GM21737 (cell line): ENCODE results near the gene SDSL.

Experiments used
- ATAC-seq: cut with Tn5 transposase; IDR thresholded peaks from one replicate; pipeline ENCODE4 v1.9.1; 2021; ENCODE audit warnings: mild to moderate bottlenecking, moderate library complexity; ENCODE audit not compliant: unreplicated experiment

The SDSL gene

DNA sequence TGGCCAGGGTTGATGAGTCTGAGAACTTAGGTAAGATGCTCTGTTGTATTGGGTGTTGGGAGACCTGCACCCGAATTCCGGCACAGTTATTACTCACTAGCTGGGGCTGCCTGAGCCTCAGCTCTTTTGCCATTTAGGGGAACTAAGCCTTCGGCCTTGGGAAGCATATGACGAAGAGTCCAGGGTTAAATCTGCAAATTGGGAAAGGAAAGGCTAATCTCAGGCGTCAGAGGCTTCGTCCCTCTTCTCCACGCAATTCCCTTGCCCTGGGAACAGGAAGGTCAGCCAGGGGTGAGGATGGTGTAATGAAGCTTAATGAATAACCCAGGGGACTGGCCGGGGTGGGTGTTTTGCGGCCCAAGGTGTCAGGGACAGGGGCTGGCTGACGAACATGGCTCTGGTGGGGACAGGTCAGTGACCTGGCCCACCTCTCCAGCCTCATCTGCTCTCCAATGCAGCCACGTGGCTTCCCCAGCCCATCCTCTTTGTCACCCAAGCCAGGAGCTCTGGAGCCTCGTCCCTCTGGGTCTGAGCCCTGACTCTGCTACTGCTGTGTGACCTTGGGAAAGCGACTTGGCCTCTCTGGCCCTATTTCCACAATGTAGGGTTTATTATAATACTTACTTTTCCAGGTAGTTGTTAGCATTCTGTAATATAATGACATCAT, 3.8 kb upstream of the SDSL start:
- no peak for ATAC-seq

DNA sequence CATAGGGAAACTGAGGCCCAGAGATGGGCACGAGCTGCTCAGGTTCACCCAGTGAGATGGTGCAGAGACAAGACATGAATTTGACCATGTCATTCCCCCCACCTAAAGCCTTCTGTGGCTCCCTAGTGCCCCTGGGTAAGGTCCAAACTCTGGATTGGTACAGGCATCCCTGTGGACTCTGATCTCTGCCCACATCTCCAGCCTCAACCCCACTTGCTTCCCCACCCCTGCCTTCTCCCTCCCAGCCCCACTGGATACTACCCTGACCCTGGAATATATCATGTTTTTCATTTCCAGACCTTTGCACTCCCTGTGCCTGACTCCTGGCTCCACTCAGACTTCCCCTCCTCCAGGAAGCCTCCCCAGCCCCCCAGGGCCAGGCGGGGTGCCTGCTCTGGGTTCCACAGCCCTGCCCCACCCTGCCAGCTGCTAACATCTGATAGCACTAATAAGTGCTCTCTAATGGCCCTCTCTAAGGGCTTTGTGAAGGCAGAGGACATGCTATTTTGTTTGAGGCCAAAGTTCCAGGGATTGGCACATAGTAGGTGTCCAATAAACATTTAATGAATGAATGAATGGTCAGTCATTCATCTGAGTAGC, 1.1 kb upstream of the SDSL start:
- no peak for ATAC-seq

DNA sequence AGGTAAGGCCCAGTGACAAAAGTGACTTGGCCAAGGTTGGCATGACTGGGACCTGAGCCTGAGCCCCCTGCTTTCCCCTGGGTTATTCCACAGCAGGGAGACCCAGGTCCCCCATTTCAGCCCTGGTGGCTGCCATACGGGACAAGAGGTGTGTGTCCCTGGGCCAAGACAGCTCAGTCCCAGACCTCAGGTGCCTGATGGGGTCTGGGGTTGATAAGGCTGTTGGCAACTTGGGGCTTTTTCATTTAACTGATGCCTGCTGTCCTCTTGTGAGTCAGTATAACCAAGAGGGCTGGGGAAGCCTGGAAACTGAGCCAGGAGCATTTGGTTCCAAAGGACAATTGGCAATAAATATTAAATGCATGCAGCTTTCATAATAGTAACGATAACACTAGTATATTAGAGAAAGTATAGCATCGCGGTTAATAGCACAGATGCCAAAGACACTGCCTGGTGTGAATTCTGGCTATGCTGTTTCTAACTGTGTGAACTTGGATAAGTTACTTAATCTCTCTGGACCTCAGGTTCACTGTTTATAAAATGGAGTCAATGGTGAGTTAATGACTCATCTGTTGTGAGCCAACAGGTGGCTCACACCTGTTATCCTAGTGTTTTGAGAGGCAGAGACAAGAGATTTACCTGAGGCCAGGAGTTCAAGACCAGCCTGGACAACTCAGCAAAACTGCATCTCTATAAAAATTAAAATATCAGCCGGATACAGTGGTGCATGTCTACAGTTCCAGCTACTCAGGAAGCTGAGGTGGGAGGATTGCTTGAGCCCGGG, 898 bp downstream of the SDSL start:
- no peak for ATAC-seq

DNA sequence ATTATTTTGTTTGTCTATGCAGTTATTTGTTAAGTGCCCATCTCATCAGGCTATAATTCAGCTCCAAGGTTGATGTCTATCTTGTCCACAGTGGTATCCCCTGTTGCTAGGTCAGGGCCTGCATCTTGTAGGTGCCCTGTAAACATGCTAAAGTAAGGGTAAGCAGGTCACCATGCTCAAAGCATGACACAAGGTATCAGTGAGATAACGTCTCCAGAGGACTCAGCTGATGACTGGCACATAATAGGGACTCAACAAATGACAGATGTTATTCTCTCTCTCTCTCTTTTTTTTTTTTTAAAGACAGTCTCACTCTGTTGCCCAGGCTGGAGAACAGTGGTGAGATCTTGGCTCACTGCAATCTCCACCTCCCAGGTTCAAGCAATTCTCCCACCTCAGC, 2.3 kb downstream of the SDSL start:
- ATAC-seq, result no peak

DNA sequence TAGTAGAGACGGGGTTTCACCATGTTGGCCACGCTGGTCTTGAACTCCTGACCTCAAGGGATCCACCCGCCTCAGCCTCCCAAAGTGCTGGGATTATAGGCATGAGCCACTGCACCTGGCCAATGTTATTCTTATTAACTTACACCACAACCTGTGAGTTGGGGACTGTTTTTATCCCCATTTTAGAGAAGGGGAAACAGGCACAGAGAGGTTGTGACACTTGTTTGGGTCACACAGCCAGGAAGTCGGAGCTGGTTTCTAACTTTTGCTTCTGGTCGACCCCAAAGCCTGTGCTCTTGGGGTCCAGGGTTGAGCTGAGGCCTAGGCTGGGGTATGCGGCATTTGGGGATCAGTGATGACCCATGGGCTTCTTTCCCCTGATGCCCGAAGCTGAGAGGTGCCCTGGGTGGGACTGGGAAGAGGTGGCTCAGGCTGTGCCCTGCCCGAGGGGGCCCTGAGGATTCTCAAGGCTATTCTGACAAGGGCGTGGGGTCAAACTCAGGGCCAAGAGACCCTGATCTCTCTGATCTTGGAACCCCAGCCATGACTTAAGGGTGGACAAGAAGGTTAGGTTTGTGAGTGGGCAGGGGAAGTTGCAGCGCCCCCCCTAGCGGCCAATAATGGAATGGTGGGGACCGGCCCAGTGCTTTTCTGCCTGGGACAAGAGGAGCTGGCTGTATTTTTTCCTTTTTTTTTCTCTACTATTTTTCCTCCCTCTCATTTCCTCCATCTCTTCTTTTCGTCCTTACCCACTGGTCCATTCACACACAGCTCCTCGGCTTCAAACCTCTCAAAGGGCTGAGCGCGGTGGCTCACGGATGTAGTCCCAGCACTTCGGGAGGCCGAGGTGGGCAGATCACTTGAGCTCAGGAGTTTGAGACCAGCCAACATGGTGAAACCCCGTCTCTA, 3.0 kb downstream of the SDSL start:
- ATAC-seq, result no peak

DNA sequence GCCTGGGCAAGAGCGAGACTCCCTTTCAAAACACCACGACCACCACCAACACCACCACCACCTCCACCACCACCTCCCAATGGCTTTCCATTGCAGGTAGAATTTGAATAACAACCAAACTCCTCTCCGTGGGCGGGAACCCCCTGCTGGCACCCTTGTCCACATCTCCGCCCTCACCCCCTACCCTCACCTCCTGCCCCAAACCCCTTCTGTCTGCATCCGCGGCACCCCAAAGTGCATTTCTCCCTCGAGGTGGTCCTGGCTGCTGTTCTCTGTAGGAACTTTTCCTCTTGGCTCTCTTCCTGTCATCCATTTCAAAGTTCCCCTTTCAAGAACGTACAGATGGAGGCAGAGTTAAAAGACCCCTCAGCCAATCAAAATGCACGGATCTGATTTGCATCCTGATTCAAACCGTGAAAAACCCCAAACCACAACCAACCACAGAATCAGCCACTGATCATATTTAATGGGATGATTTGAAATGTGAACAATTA, 3.8 kb downstream of the SDSL start:
- no peak for ATAC-seq

DNA sequence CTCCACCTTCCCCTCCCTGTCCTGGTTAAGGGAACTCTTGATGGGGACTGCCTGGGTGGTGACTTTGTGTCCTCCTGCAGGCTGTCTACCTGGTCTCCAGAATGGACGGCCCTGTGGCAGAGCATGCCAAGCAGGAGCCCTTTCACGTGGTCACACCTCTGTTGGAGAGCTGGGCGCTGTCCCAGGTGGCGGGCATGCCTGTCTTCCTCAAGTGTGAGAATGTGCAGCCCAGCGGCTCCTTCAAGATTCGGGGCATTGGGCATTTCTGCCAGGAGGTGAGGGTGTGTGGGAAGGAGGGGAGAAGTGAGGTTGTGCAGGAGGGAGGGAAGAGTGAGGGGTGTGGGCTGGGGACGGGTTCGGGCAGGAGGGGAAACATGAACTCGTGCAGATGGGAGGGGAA, 5.7 kb downstream of the SDSL start:
- ATAC-seq, result no peak

DNA sequence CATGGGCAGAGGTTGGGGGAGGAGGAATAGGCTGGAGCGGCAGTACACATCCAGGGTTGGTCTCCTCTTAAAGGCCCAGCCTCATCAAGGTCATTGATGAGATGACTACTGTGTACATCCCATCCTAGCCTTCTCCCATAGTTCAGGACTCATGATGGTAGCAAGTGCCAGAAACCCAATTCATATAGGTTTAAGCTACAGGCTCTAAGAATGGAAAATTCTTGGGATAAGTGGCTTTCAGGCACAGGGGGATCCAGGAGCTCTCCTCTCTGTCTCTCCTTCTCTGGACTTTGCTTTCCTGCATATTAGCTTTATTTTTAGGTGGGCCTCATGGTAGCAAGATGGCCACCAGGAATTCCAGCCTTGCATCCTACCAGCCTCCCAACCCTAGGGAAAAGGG, 6.3 kb downstream of the SDSL start:
- no peak for ATAC-seq

DNA sequence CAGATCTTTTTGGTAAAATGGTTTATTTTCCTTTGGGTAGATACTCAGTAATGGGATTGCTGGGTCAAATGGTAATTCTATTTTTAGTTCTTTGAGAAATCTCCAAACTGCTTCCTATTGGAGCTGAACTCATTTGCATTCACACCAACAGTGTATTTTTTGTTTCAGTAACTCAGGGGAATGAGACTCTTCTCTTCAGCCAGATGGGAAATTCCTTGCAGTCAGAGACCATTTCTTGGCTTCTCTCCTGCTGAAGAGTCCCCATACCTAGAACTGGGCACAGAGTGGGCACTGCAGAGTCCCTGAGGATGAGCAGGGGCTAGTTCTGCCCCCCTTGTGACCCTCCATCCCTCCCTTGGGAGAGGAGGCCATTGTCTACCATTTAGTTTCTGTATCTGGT, 10.8 kb downstream of the SDSL start:
- ATAC-seq, result no peak

DNA sequence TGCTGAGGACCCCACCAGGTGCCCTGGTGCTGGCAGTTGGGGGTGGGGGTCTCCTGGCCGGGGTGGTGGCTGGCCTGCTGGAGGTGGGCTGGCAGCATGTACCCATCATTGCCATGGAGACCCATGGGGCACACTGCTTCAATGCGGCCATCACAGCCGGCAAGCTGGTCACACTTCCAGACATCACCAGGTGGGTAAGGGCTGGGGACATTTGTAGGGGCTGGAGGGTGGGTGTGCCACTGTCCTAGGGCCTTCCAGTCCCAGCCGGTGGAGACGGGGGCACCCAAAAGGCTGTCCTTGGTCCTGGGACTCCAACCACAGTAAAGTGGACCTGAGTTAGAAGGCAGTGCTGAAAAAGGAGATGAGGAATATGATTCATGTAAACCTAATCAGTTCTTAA, 13.2 kb downstream of the SDSL start:
- ATAC-seq, result no peak

DNA sequence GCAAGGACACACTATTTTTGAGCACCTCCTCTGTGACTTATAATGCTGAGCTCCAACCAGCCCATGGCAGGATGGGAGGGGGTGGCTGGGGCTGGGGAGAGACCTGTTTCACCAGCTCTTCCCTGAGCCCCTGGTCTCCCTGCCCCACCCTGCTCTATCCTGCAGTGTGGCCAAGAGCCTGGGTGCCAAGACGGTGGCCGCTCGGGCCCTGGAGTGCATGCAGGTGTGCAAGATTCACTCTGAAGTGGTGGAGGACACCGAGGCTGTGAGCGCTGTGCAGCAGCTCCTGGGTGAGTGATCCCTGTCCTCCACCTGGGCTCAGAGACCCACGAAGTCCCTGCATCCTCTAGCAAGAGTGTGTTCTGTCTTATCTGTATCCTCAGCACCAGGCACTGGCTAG, 14.4 kb downstream of the SDSL start:
- no peak for ATAC-seq

DNA sequence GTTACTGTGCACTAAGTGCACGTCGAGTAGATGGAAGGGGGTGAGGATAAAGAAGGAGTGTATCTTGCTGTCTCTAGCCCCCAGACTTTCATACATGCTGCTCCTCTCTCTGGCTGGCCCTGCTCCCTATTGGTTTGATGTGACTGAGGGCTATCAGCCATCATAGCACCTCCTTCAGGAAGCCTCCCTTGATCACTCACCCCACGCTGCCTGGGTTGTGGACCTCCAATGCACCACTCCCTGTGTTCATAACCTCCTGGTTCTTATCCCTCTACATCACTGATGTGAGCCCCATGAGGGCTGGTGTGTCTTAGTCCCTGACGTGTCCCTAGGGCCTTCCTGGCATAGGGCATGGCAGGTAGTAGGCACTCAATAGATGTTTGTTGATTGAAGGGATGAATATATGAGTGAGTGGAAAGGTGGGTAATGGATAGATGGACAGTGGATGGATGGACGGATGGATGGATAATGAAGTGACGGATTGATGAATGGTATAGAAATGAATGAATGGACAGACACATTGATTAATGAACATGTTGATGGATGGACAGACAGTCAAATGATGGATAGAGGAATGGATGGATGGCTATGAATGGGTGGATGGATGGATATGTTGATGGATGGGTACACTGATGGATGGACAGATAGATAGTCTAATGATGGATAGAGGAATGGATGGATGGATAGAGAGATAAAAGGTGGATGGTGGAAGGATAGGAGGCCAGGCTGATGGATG, 15.0 kb downstream of the SDSL start:
- ATAC-seq, result no peak

DNA sequence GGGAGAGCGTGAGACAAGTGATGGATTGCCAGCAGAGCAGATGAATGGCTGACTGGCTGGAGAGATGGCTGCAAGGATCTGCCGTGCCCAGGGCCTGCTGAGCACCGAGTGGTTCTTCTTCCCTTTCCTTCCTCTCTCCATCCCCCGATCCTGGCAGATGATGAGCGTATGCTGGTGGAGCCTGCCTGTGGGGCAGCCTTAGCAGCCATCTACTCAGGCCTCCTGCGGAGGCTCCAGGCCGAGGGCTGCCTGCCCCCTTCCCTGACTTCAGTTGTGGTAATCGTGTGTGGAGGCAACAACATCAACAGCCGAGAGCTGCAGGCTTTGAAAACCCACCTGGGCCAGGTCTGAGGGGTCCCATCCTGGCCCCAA, 15.5 kb downstream of the SDSL start:
- no peak for ATAC-seq

DNA sequence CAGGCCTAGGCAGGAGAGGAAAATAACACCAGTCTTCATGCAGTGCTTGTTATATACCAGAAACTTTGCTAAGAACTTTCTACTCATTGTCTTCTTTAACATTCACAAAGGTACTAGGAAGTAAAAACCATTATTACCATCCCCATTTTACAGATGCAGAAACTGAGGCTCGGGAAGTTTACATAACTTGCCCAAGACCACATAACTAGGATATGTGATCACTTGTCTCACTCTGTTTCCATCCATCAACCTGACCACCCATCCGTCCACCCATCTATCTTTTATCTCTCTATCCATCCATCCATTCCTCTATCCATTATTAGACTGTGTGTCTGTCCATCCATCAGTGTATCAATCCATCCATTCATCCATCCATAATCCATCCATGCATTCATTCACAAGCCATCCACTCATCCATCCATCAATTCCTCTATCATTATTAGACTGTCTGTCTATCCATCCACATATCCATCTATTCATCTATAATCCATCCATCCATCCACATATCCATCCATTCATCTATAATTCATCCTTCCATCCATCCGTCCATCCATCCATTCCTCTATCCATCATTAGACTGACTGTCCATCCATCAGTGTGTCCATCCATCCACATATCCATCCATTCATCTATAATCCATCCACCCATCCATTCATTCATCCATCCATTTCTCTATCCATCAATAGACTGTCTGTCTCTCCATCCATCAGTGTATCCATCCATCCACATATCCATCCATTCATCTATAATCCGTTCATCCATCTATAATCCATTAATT, 16.5 kb downstream of the SDSL start:
- no peak for ATAC-seq

DNA sequence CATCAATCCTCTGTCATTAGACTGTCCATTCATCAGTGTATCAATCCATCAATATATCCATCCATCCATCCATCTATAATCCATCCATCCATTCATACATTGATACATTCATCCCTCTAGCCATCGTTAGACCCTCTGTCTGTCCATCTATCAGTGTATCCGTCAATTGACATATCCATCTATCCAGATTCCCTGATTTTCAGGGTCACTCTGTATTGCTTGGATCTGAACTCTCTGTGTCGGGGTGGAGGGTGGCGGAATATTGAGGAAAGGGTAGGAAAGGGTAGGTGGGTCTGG, 17.1 kb downstream of the SDSL start:
- no peak for ATAC-seq

DNA sequence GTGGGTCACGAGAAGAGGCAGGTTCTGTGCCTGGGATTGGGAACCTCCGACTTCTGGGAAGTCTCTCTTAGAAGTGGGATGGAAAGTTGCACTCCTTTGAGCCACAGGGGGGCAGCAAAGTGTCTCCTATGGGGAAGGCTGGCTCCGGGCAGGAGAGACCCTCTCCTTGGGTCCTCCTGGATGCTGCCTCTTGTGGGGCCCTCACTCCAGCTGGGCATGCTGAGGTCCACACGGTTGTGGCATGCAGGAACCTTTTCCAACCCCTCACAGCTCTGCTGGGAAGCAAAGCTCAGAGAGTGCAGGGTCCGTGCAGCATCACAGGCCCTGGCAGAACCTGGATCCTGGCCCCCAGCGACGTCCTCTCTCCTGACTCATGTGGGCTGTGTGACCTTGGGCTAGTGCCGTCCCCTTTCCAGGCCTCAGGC, 17.4 kb downstream of the SDSL start:
- no peak for ATAC-seq

DNA sequence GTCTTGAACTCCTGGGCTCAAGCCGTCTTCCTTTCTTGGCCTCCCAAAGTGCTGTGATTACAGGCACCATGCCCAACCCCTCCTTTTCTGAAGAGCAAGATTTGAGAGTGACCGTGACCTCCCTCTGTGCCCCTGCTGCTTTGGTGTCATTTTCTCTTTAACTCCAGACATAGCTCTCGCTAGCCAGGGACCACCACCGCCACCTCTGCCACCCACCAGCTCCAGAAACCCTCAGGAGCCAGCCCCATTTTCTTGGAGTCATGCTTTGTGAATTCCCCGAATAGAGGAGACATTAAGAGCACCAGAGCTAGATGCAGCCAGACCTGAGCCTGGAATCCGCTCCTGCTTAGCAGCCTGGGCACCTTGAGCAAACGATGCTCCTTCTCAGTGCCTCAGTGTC, 18.2 kb downstream of the SDSL start:
- no peak for ATAC-seq

DNA sequence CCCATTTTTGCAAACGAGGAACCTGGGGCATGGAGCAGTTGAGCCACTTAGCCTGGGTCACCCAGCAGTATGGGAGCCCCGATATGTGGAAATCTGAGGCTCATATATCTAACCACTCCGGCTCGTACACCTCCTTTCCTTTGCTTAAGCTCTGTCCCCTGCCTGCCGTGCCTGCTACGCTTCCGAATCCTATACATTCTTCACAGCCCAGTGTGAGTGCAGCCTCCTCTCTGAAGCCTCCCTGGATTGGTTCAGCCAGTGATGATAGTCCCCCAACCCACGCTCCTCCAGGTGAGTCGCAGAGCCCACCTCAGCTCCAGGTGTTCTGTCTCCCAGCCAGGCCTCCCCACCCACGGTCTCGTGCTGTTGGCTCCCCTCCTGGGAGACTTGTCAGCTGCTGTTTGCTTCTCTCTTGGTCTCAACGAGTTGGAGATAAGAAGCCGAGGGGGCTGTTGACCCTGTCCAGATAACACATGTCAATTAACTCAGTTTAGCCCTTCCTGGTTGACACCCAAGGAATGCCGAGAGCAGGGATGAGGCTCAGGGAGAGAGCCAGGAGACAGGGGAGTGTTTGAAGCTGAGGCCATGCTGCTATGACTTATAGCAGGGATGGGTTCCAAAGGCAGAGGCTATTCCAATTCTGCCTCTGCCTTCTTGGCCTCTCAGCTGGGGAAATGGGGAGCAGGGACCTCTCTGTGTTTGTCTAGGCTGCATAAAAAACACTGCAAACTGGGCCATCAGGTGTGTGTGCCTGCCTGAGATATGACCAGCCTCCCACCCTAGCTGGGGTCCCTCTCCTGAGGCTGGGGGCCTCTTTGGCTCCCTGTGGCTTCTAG, 19.0 kb downstream of the SDSL start:
- ATAC-seq, result no peak

DNA sequence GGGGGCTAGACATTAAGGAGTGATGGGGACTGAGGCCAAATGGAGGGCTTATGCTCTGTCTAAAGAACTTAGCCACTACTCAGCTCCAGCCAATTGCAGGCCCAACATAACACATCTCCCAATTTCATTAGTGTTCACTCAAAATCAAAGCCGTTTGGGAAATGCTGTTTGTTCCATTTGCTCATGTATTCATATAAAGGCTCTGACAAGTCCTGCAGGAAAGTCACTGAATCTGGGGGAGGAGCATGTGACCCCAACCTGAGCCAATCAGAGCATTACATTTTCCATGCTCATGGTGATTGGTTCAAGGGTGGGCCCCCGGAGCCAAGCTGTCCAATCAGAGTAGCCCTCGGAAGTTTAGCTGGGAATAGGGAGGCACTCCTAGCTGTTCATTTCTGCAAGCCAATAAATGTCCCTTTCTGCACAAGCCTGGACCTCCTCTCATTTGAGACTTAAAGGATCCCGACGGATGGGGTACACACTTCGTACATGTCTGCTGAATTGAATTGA, 20.9 kb downstream of the SDSL start:
- no peak for ATAC-seq
